ENCODE data around the gene LDB2. TPM values are rescaled to one million over a fixed set of nuclear protein-coding genes. Genes with fewer than 3 reads are reported as not detected.

Gene LDB2
- polyA plus RNA-seq, 2 of the 4 experiments (the other 2 are of a cell fraction) = not detected

- TF ChIP-seq ZC3H11A (IDR thresholded peaks at IDR 0.05) = no peak
- no peak for TF ChIP-seq USF2 (IDR thresholded peaks at IDR 0.05)
- no peak for TF ChIP-seq BHLHE40 (IDR thresholded peaks at IDR 0.05; ENCODE audit: low read depth, low read length)
- TF ChIP-seq RCOR1 (IDR thresholded peaks at IDR 0.05; ENCODE audit: low read depth, low read length) = no peak
- TF ChIP-seq CEBPB (IDR thresholded peaks at IDR 0.05) = no peak
- no peak for TF ChIP-seq CBX8 (IDR thresholded peaks at IDR 0.05)
- TF ChIP-seq ESRRA (IDR thresholded peaks at IDR 0.05; ENCODE audit: borderline replicate concordance, low read length) = no peak
- no peak for TF ChIP-seq MAX (IDR thresholded peaks at IDR 0.05)
- TF ChIP-seq POLR2AphosphoS2 (conservative IDR thresholded peaks at IDR 0.05; ENCODE audit: low read length) = no peak
- TF ChIP-seq MYC (IDR thresholded peaks at IDR 0.05; ENCODE audit: borderline replicate concordance, low read length) = no peak
- no peak for TF ChIP-seq RNF2 (IDR thresholded peaks at IDR 0.05; ENCODE audit: borderline replicate concordance, low read depth)
- no peak for TF ChIP-seq EP300 (IDR thresholded peaks at IDR 0.05)
- no peak for TF ChIP-seq ZSCAN20 (CRISPR knock-in tag; IDR thresholded peaks at IDR 0.05)
- TF ChIP-seq ELK1 (IDR thresholded peaks at IDR 0.05; ENCODE audit: low read depth, low read length) = no peak
- no peak for TF ChIP-seq HMGXB4 (CRISPR knock-in tag; IDR thresholded peaks at IDR 0.05; ENCODE audit: borderline replicate concordance)
- no peak for TF ChIP-seq FOSB (CRISPR knock-in tag; IDR thresholded peaks at IDR 0.05)
- TF ChIP-seq SREBF2 (IDR thresholded peaks at IDR 0.05) = no peak
- FAIRE-seq (no peak), DNase-seq (ENCODE audit: low read depth in 1 of 2, low spot score in 1 of 2) (no peak), ATAC-seq (no peak)
- H3K4me2 ChIP-seq = no peak overlapping the region
- H3K4me3 ChIP-seq = no peak overlapping the region
- H3K4me1 ChIP-seq = no peaks in the 10 kb centered on the region
- CTCF ChIA-PET = no interaction called here
- no peak overlapping the region for H3K27ac ChIP-seq
- H3K9me3 ChIP-seq = no peaks in the 10 kb centered on the region
- POLR2A ChIA-PET = no interaction called here
- 0% methylated on average over 2 of the region's 2 CpGs for WGBS (ENCODE audit: missing lambda C conversion rate)
These were observed 148.2 kb downstream of the LDB2 start for GRCh38 chr4:16750216-16750615.

GRCh38 chr4:16745887-16746286 lies 152.6 kb downstream of the LDB2 start:
- H3K9me3 ChIP-seq = no peaks in the 10 kb centered on the region
- DNase-seq (ENCODE audit: low read depth in 1 of 2, low spot score in 1 of 2) (no peak), ATAC-seq (no peak), FAIRE-seq (no peak)
- TF ChIP-seq BHLHE40 (IDR thresholded peaks at IDR 0.05; ENCODE audit: low read depth, low read length) = no peak
- no peak for TF ChIP-seq ZC3H11A (IDR thresholded peaks at IDR 0.05)
- no peak for TF ChIP-seq CTCF (IDR thresholded peaks at IDR 0.05)
- TF ChIP-seq ESRRA (IDR thresholded peaks at IDR 0.05; ENCODE audit: borderline replicate concordance, low read length) = no peak
- no peak for TF ChIP-seq JUNB (IDR thresholded peaks at IDR 0.05)
- no peak overlapping the region for H3K4me3 ChIP-seq
- ChIA-PET CTCF (no interaction called here), POLR2A (no interaction called here)
- H3K4me2 ChIP-seq = no peak overlapping the region
- H3K4me1 ChIP-seq = no peaks in the 10 kb centered on the region
- H3K27ac ChIP-seq = no peak overlapping the region
- 28% methylated on average over 3 of the region's 3 CpGs for WGBS (ENCODE audit: missing lambda C conversion rate)

Measured in A549 (cell line).